Measurements from ENCODE around the gene CCDC88B.

Gene CCDC88B

GRCh38 chr11:64362339-64362738 lies 22.3 kb downstream of the CCDC88B start:
- TF ChIP-seq CTCF (conservative IDR thresholded peaks at IDR 0.05; ENCODE audit: control insufficient read depth, insufficient read depth, low read depth, low read length), result no peak
- no peak for DNase-seq (ENCODE audit: low read depth)
- no peak overlapping the region for H3K4me3 ChIP-seq (ENCODE audit: control insufficient read depth, low read depth, low read length)

GRCh38 chr11:64364435-64364834 lies 24.4 kb downstream of the CCDC88B start:
- TF ChIP-seq CTCF (conservative IDR thresholded peaks at IDR 0.05; ENCODE audit: control insufficient read depth, insufficient read depth, low read depth, low read length), result no peak
- H3K4me3 ChIP-seq (ENCODE audit: control insufficient read depth, low read depth, low read length), result no peak overlapping the region
- DNase-seq (ENCODE audit: low read depth), result no peak

GRCh38 chr11:64364911-64365310 lies 24.9 kb downstream of the CCDC88B start:
- no peak overlapping the region for H3K4me3 ChIP-seq (ENCODE audit: control insufficient read depth, low read depth, low read length)
- TF ChIP-seq CTCF (conservative IDR thresholded peaks at IDR 0.05; ENCODE audit: control insufficient read depth, insufficient read depth, low read depth, low read length), result no peak

GRCh38 chr11:64366751-64367150 lies 26.7 kb downstream of the CCDC88B start:
- no peak overlapping the region for H3K4me3 ChIP-seq (ENCODE audit: control insufficient read depth, low read depth, low read length)
- no peak for DNase-seq (ENCODE audit: low read depth)
- TF ChIP-seq CTCF (conservative IDR thresholded peaks at IDR 0.05; ENCODE audit: control insufficient read depth, insufficient read depth, low read depth, low read length), result no peak

More at GRCh38 chr11:64364911-64365310, 24.9 kb downstream of the CCDC88B start:
- DNase-seq (ENCODE audit: low read depth), result peak; percentile 26

- DNase-seq (ENCODE audit: low read depth), result no peak
- no peak for TF ChIP-seq CTCF (conservative IDR thresholded peaks at IDR 0.05; ENCODE audit: control insufficient read depth, insufficient read depth, low read depth, low read length)
Measured at GRCh38 chr11:64367931-64368672, 28.1 kb downstream of the CCDC88B start.

GRCh38 chr11:64368673-64369074 lies 28.7 kb downstream of the CCDC88B start:
- H3K4me3 ChIP-seq (ENCODE audit: control insufficient read depth, low read depth, low read length), result no peak overlapping the region
- no peak for DNase-seq (ENCODE audit: low read depth)
- no peak for TF ChIP-seq CTCF (conservative IDR thresholded peaks at IDR 0.05; ENCODE audit: control insufficient read depth, insufficient read depth, low read depth, low read length)

More at GRCh38 chr11:64367931-64368672, 28.1 kb downstream of the CCDC88B start:
- no peak overlapping the region for H3K4me3 ChIP-seq (ENCODE audit: control insufficient read depth, low read depth, low read length)
